ENCODE measurements around the gene SUN1.
"Not testable (repeated sequence)": the region's sequence is repeated elsewhere in the genome, so short reads cannot be mapped to it uniquely, and the experiment has no call there.

SUN1 gene

GRCh38 chr7:844514-844913, 12.2 kb downstream of the SUN1 start:
- H3K4me1 ChIP-seq: no peaks in the 10 kb centered on the region
- no peak for DNase-seq
- H3K27me3 ChIP-seq: no peaks in the 10 kb centered on the region
- no peak overlapping the region for H3K4me3 ChIP-seq (ENCODE audit: low read depth, low read length)
- H3K9me3 ChIP-seq: no peaks in the 10 kb centered on the region
- no peak for TF ChIP-seq CTCF (IDR thresholded peaks at IDR 0.05; ENCODE audit: low read depth, low read length)
- H3K36me3 ChIP-seq: peaks cover 47% of the 10 kb centered on the region

- no peaks in the 10 kb centered on the region for H3K9me3 ChIP-seq
- H3K27me3 ChIP-seq: no peaks in the 10 kb centered on the region
- H3K4me1 ChIP-seq: no peaks in the 10 kb centered on the region
- TF ChIP-seq CTCF (IDR thresholded peaks at IDR 0.05; ENCODE audit: low read depth, low read length): no peak
- DNase-seq: no peak
- H3K36me3 ChIP-seq: peaks cover 50% of the 10 kb centered on the region
- H3K4me3 ChIP-seq (ENCODE audit: low read depth, low read length): no peak overlapping the region
These were observed 12.8 kb downstream of the SUN1 start for GRCh38 chr7:845091-845490.

- Histone ChIP-seq H3K4me1 (no peaks in the 10 kb centered on the region), H3K9me3 (no peaks in the 10 kb centered on the region), H3K27me3 (no peaks in the 10 kb centered on the region), H3K4me3 (ENCODE audit: low read depth, low read length) (no peak overlapping the region), H3K36me3 (peaks cover 47% of the 10 kb centered on the region)
- no peak for DNase-seq
- no peak for TF ChIP-seq CTCF (IDR thresholded peaks at IDR 0.05; ENCODE audit: low read depth, low read length)
These were observed 13.5 kb downstream of the SUN1 start for GRCh38 chr7:845731-846130.

GRCh38 chr7:846958-847650, 14.8 kb downstream of the SUN1 start:
- not testable (repeated sequence) for H3K4me1 ChIP-seq; H3K4me3 ChIP-seq (ENCODE audit: low read depth, low read length); H3K9me3 ChIP-seq; DNase-seq; H3K27me3 ChIP-seq
- peaks cover 48% of the 10 kb centered on the region for H3K36me3 ChIP-seq

GRCh38 chr7:847728-848127, 15.5 kb downstream of the SUN1 start:
- not testable (repeated sequence) for H3K9me3 ChIP-seq; H3K4me3 ChIP-seq (ENCODE audit: low read depth, low read length); DNase-seq; H3K4me1 ChIP-seq; H3K27me3 ChIP-seq
- peaks cover 50% of the 10 kb centered on the region for H3K36me3 ChIP-seq

GRCh38 chr7:849145-849544, 16.9 kb downstream of the SUN1 start:
- DNase-seq: no peak
- no peaks in the 10 kb centered on the region for H3K27me3 ChIP-seq
- peaks cover 54% of the 10 kb centered on the region for H3K36me3 ChIP-seq
- H3K4me1 ChIP-seq: no peaks in the 10 kb centered on the region
- H3K4me3 ChIP-seq (ENCODE audit: low read depth, low read length): no peak overlapping the region
- no peaks in the 10 kb centered on the region for H3K9me3 ChIP-seq
- TF ChIP-seq CTCF (IDR thresholded peaks at IDR 0.05; ENCODE audit: low read depth, low read length): no peak

GRCh38 chr7:849781-850180, 17.5 kb downstream of the SUN1 start:
- no peaks in the 10 kb centered on the region for H3K27me3 ChIP-seq
- H3K4me1 ChIP-seq: no peaks in the 10 kb centered on the region
- DNase-seq: no peak
- H3K4me3 ChIP-seq (ENCODE audit: low read depth, low read length): no peak overlapping the region
- peaks cover 51% of the 10 kb centered on the region for H3K36me3 ChIP-seq
- no peaks in the 10 kb centered on the region for H3K9me3 ChIP-seq
- TF ChIP-seq CTCF (IDR thresholded peaks at IDR 0.05; ENCODE audit: low read depth, low read length): no peak
